HepG2 (cell line): ENCODE data around the gene ESRRB. TPM values are rescaled to one million over a fixed set of nuclear protein-coding genes. Genes with fewer than 3 reads are reported as not detected.

Experiments used
- ATAC-seq: fragments of 200-7000 bp; cut with Tn5 transposase; 3 replicates; pipeline ENCODE4 v1.9.1; 2020; ENCODE audit warnings: mild to moderate bottlenecking, moderate library complexity
- BruUV-seq: library from RNA; stranded (reverse); fragments of 400-500 nt; replicated peaks from 2 replicates; lab custom pipeline; 2021; lab: Mats Ljungman, UMichigan
- CTCF ChIA-PET: fragments of 300-600 bp; formaldehyde crosslinking; extraction: SDS; loops from one replicate; lab custom pipeline; 2021; ENCODE audit warnings: low total read pairs, inconsistent platforms, low intra/inter-chr PET ratio; lab: Yijun Ruan, JAX
- POLR2A ChIA-PET: fragments of 350-600 bp; sonication (Branson Sonifier 250); formaldehyde crosslinking; loops from one replicate; lab custom pipeline; 2020; ENCODE audit warnings: antibody characterized with exemption, inconsistent platforms; lab: Yijun Ruan, JAX
- DNase-seq: peaks from one replicate; pipeline ENCODE4 v3.0.0-alpha.2; 2015; ENCODE audit warnings: low spot score
- FAIRE-seq: peaks from 3 replicates; lab custom pipeline; 2011; peaks lifted over from hg19 to GRCh38; lab: Jason Lieb, UNC
- H2AFZ ChIP-seq: one replicate; pipeline ENCODE4 v1.6.1; 2011; ENCODE audit warnings: low read length, inconsistent platforms
- H3K27ac ChIP-seq: fragments of 300-600 bp; 3 replicates; pipeline ENCODE4 v1.8.0; 2011; ENCODE audit warnings: mixed run types, mild to moderate bottlenecking, mixed read lengths, low read length, inconsistent platforms; ENCODE audit not compliant: insufficient read depth; ENCODE audit errors: extremely low read length
- H3K27me3 ChIP-seq, 2 experiments: fragments of 200-600 bp in 1 of 2; 2 replicates in 1 of 2; 3 replicates in 1 of 2; pipeline versions ENCODE4 v1.6.0 to v1.8.0; 2011; ENCODE audit warnings: low read length in 2 of 2, mild to moderate bottlenecking in 2 of 2, moderate library complexity in 2 of 2, inconsistent platforms in 1 of 2; ENCODE audit not compliant: insufficient read depth in 2 of 2, control insufficient read depth in 1 of 2
- H3K36me3 ChIP-seq, 2 experiments: fragments of 200-600 bp in 1 of 2; replicated peaks in 1 of 2; 2 replicates in 1 of 2; 3 replicates in 1 of 2; pipeline versions ENCODE4 v1.5.1 to v1.8.0; 2011; ENCODE audit warnings: low read length in 2 of 2, inconsistent platforms in 1 of 2; ENCODE audit not compliant: insufficient read depth in 2 of 2, control insufficient read depth in 1 of 2
- H3K4me1 ChIP-seq: 2 replicates; pipeline ENCODE4 v1.5.1; 2012; ENCODE audit warnings: low read length, inconsistent platforms; ENCODE audit not compliant: insufficient read depth
- H3K4me2 ChIP-seq: 2 replicates; pipeline ENCODE4 v1.6.0; 2011; ENCODE audit warnings: low read depth, low read length, inconsistent platforms
- H3K4me3 ChIP-seq, 3 experiments: fragments of 200-600 bp in 1 of 3; sonication (generic), shearing (Covaris generic) in 1 of 3; replicated peaks in 1 of 3; 2 replicates each; pipeline ENCODE4 v1.5.1; 2011 to 2016; ENCODE audit warnings: low read length in 3 of 3, inconsistent platforms in 2 of 3, low read depth in 2 of 3, mild to moderate bottlenecking in 2 of 3, control low read depth in 1 of 3, mixed read lengths in 1 of 3; ENCODE audit not compliant: insufficient read depth in 1 of 3
- H3K79me2 ChIP-seq: one replicate; pipeline ENCODE4 v1.6.1; 2011; ENCODE audit warnings: low read length, inconsistent platforms; ENCODE audit not compliant: insufficient read depth
- H3K9ac ChIP-seq: 2 replicates; pipeline ENCODE4 v1.6.0; 2011; ENCODE audit warnings: mild to moderate bottlenecking, low read depth, low read length, inconsistent platforms; ENCODE audit not compliant: insufficient read depth
- H3K9me3 ChIP-seq: 2 replicates; pipeline ENCODE4 v1.5.1; 2012; ENCODE audit warnings: mild to moderate bottlenecking, low read length
- H4K20me1 ChIP-seq: 2 replicates; pipeline ENCODE4 v1.6.0; 2011; ENCODE audit warnings: inconsistent platforms, mild to moderate bottlenecking, low read length, moderate library complexity; ENCODE audit not compliant: insufficient read depth
- GFI1 ChIP-seq: sonication (generic); formaldehyde crosslinking; IDR thresholded peaks from 2 replicates; pipeline ENCODE4 v1.5.0; 2020; ENCODE audit warnings: missing genetic modification reagents, mild to moderate bottlenecking, borderline replicate concordance
- KMT2A ChIP-seq: sonication (generic); formaldehyde crosslinking; IDR thresholded peaks from 2 replicates; pipeline ENCODE4 v1.4.0; 2020; ENCODE audit warnings: missing genetic modification reagents
- MED8 ChIP-seq: sonication (generic); formaldehyde crosslinking; IDR thresholded peaks from 2 replicates; pipeline ENCODE4 v1.8.1; 2023; ENCODE audit warnings: mild to moderate bottlenecking, missing genetic modification reagents; ENCODE audit not compliant: insufficient replicate concordance
- MLXIP ChIP-seq: sonication (generic); formaldehyde crosslinking; IDR thresholded peaks from 2 replicates; pipeline ENCODE4 v1.9.0; 2021; ENCODE audit warnings: missing genetic modification reagents, borderline replicate concordance
- RNF2 ChIP-seq: fragments of 450-650 bp; conservative IDR thresholded peaks from 2 replicates; pipeline ENCODE4 v1.6.1; 2016; ENCODE audit warnings: low read depth
- SAP130 ChIP-seq: IDR thresholded peaks from 2 replicates; pipeline ENCODE4 v1.6.1; 2016; ENCODE audit warnings: low read depth
- SPEN ChIP-seq: sonication (generic); formaldehyde crosslinking; IDR thresholded peaks from 2 replicates; pipeline ENCODE4 v1.5.1; 2020; ENCODE audit warnings: low read depth, mild to moderate bottlenecking, missing genetic modification reagents
- TGIF2 ChIP-seq: IDR thresholded peaks from 2 replicates; pipeline ENCODE4 v1.6.1; 2016; ENCODE audit warnings: control low read depth, missing compliant biosample characterization
- ZBTB46 ChIP-seq: sonication (generic); formaldehyde crosslinking; IDR thresholded peaks from 2 replicates; pipeline ENCODE4 v1.4.0; 2020; ENCODE audit warnings: mild to moderate bottlenecking, missing genetic modification reagents, borderline replicate concordance
- ZNF256 ChIP-seq: sonication (generic); formaldehyde crosslinking; conservative IDR thresholded peaks from 2 replicates; pipeline ENCODE4 v1.4.0; 2020; ENCODE audit warnings: missing genetic modification reagents
- ZNF737 ChIP-seq: sonication (generic); formaldehyde crosslinking; IDR thresholded peaks from 2 replicates; pipeline ENCODE4 v1.5.0; 2020; ENCODE audit warnings: missing genetic modification reagents, mild to moderate bottlenecking, borderline replicate concordance
- ZNF839 ChIP-seq: sonication (generic); formaldehyde crosslinking; IDR thresholded peaks from 2 replicates; pipeline ENCODE4 v1.4.0; 2020; ENCODE audit warnings: missing genetic modification reagents, mild to moderate bottlenecking, borderline replicate concordance
- ZSCAN22 ChIP-seq: sonication (generic); formaldehyde crosslinking; IDR thresholded peaks from 2 replicates; pipeline ENCODE4 v1.4.0; 2020; ENCODE audit warnings: mild to moderate bottlenecking, missing genetic modification reagents
- ZSCAN5A ChIP-seq: sonication (generic); formaldehyde crosslinking; IDR thresholded peaks from 2 replicates; pipeline ENCODE4 v1.8.0; 2022; ENCODE audit warnings: mild to moderate bottlenecking, missing genetic modification reagents, borderline replicate concordance
- WGBS: methylation state at CpG from one replicate; pipeline ENCODE4 v1.1.6; 2017; ENCODE audit warnings: low lambda C conversion rate; 5-methylcytosine and 5-hydroxymethylcytosine counted together
- in situ Hi-C: cut with HindIII; loops from 2 replicates; pipeline ENCODE4 v1.10.0; 2017; ENCODE audit warnings: low pct_unique_long_range_greater_than_20kb; ENCODE audit not compliant: extremely low pct_ligation_motif_present
- intact Hi-C: fragments of 100-400 bp; cut with micrococcal nuclease; formaldehyde crosslinking; loops from one replicate; pipeline ENCODE4 v1.10.0; 2022; ENCODE audit not compliant: unreplicated experiment
- polyA plus RNA-seq, 8 experiments: library from polyadenylated mRNA; depleted of rRNA in 3 of 8; stranded (reverse) in 7 of 8; unstranded in 1 of 8; fragments of >200 nt; fragmentation: Illumina TruSeq in 4 of 8; extraction: Trizol in 4 of 8; gene quantifications; 2 replicates each; pipeline versions ENCODE4 v1.2.1 to v1.2.3, GENCODE V29; 2011 to 2016; ENCODE audit warnings: low read depth in 4 of 8, missing spikeins in 1 of 8, mixed read lengths in 1 of 8; ENCODE audit not compliant: insufficient read depth in 1 of 8
- total RNA-seq, 5 experiments: library from RNA; depleted of rRNA; stranded (reverse); fragments of >200 nt; fragmentation: Illumina TruSeq; extraction: Trizol; gene quantifications; 2 replicates each; pipeline ENCODE4 v1.2.3, GENCODE V29; 2016; ENCODE audit warnings: low read depth in 1 of 5

Gene ESRRB
- total and polyA plus RNA-seq, 2 of the 13 experiments (the other 11 are each of a cell fraction or from before 2014, with no cell fraction given): 0.04 to 0.33 TPM

GRCh38 chr14:76467711-76468155, 91.8 kb downstream of the ESRRB start:
- H2AFZ ChIP-seq: no peak overlapping the region
- FAIRE-seq: no peak
- no peaks in the 10 kb centered on the region for H3K79me2 ChIP-seq
- H3K4me3 ChIP-seq: no peak overlapping the region
- intact Hi-C loops (no loop called here), in situ Hi-C loops (no loop called here)
- H3K9me3 ChIP-seq: no peaks in the 10 kb centered on the region
- BruUV-seq: no TSS peak
- ChIA-PET POLR2A (no interaction called here), CTCF (no interaction called here)
- 51% methylated on average over 8 of the region's 8 CpGs for WGBS
- peaks cover 0 to 3% of the 10 kb centered on the region in 2 experiments; a peak in 1 of 5 replicates for H3K27me3 ChIP-seq
- H3K36me3 ChIP-seq: no peaks in the 10 kb centered on the region
- ATAC-seq: no peak
- H4K20me1 ChIP-seq: no peaks in the 10 kb centered on the region
- no peak overlapping the region for H3K4me2 ChIP-seq
- no peak overlapping the region for H3K27ac ChIP-seq
- H3K4me1 ChIP-seq: no peaks in the 10 kb centered on the region
- no peak overlapping the region for H3K9ac ChIP-seq
- DNase-seq: no peak
- TF ChIP-seq KMT2A (CRISPR knock-in tag) (no peak), ZSCAN5A (CRISPR knock-in tag) (no peak), ZNF839 (CRISPR knock-in tag) (no peak), ZSCAN22 (no peak), MED8 (CRISPR knock-in tag) (no peak), ZBTB46 (no peak), GFI1 (no peak), SAP130 (CRISPR knock-in tag) (no peak), TGIF2 (CRISPR knock-in tag) (no peak), ZNF256 (CRISPR knock-in tag) (no peak), RNF2 (no peak), ZNF737 (CRISPR knock-in tag) (no peak), SPEN (CRISPR knock-in tag) (no peak), MLXIP (CRISPR knock-in tag) (no peak)
